GM03348 (cell line): Measurements from ENCODE around the gene NFIL3.
A peak's percentile ranks its signal among the peaks of the same experiment; 100 is the strongest.
"Not testable (repeated sequence)": the region's sequence is repeated elsewhere in the genome, so short reads cannot be mapped to it uniquely, and the experiment has no call there.

Experiments used
- DNase-seq: peaks from one replicate; pipeline ENCODE4 v3.0.0; 2012; ENCODE audit warnings: low spot score

The NFIL3 gene

GRCh38 chr9:91423785-91424402 is at the start of gene NFIL3:
TSS of gene NFIL3 (minus strand) at chr9:91423832. CDS start at chr9:91410734, 13,098 bp downstream.
- peak; percentile 97 for DNase-seq

GRCh38 chr9:91471524-91471923 is 47.9 kb upstream of the NFIL3 start:
- DNase-seq: not testable (repeated sequence)

GRCh38 chr9:91465420-91465819 is 41.8 kb upstream of the NFIL3 start:
- DNase-seq: no peak

GRCh38 chr9:91458906-91459305 is 35.3 kb upstream of the NFIL3 start:
- DNase-seq: no peak

GRCh38 chr9:91452844-91453243 is 29.2 kb upstream of the NFIL3 start:
- no peak for DNase-seq

- DNase-seq: no peak
Measured at GRCh38 chr9:91451431-91452270, 28.0 kb upstream of the NFIL3 start.

- DNase-seq: no peak
Measured at GRCh38 chr9:91445135-91445534, 21.5 kb upstream of the NFIL3 start.

- DNase-seq: no peak
Measured at GRCh38 chr9:91443994-91444392, 20.4 kb upstream of the NFIL3 start.

GRCh38 chr9:91443321-91443993 is 19.8 kb upstream of the NFIL3 start:
- DNase-seq: no peak

- DNase-seq: no peak
Measured at GRCh38 chr9:91436841-91437240, 13.2 kb upstream of the NFIL3 start.

- DNase-seq: peak; percentile 80
Measured at GRCh38 chr9:91433180-91433579, 9.5 kb upstream of the NFIL3 start.

- no peak for DNase-seq
Measured at GRCh38 chr9:91431485-91431884, 7.9 kb upstream of the NFIL3 start.

- DNase-seq: no peak
Measured at GRCh38 chr9:91429501-91429900, 5.9 kb upstream of the NFIL3 start.

GRCh38 chr9:91428927-91429351 is 5.3 kb upstream of the NFIL3 start:
- peak; percentile 45 for DNase-seq

- no peak for DNase-seq
Measured at GRCh38 chr9:91428436-91428835, 4.8 kb upstream of the NFIL3 start.

- peak; percentile 52 for DNase-seq
Measured at GRCh38 chr9:91427873-91428272, 4.2 kb upstream of the NFIL3 start.

- DNase-seq: peak; percentile 60
Measured at GRCh38 chr9:91426123-91426745, 2.6 kb upstream of the NFIL3 start.

- no peak for DNase-seq
Measured at GRCh38 chr9:91425271-91425670, 1.6 kb upstream of the NFIL3 start.

GRCh38 chr9:91424403-91425176 is 958 bp upstream of the NFIL3 start:
- peak; percentile 86 for DNase-seq

- peak; percentile 70 for DNase-seq
Measured at GRCh38 chr9:91422758-91423711, 597 bp downstream of the NFIL3 start.
